Neural crest cell (in vitro differentiated cells): Measurements from ENCODE around the gene ARHGEF4. TPM values are rescaled to one million over a fixed set of nuclear protein-coding genes. Genes with fewer than 3 reads are reported as not detected.
A peak's percentile ranks its signal among the peaks of the same experiment; 100 is the strongest.

Source experiments
- DNase-seq: peaks from one replicate; pipeline ENCODE4 v3.0.0; 2021; ENCODE audit warnings: low read depth, mixed read lengths, low spot score
- H3K27ac Mint-ChIP-seq: one replicate; pipeline ENCODE4 v1.8.0; 2021; ENCODE audit warnings: mild to moderate bottlenecking, mixed read lengths; ENCODE audit not compliant: unreplicated experiment
- H3K27me3 Mint-ChIP-seq: 2 replicates; pipeline ENCODE4 v1.8.0; 2021; ENCODE audit warnings: low read depth, mild to moderate bottlenecking, mixed read lengths
- H3K36me3 Mint-ChIP-seq: 2 replicates; pipeline ENCODE4 v1.8.0; 2021; ENCODE audit warnings: low read depth, mild to moderate bottlenecking, mixed read lengths
- H3K4me1 Mint-ChIP-seq: 2 replicates; pipeline ENCODE4 v1.8.0; 2021; ENCODE audit warnings: mixed read lengths
- H3K4me3 Mint-ChIP-seq: one replicate; pipeline ENCODE4 v1.8.0; 2021; ENCODE audit warnings: mild to moderate bottlenecking, mixed read lengths
- H3K9me3 Mint-ChIP-seq: 2 replicates; pipeline ENCODE4 v1.8.0; 2021; ENCODE audit warnings: mixed read lengths
- total RNA-seq: library from RNA; stranded (reverse); gene quantifications from 2 replicates; pipeline ENCODE4 v1.2.1, GENCODE V29; 2021
- TF ChIP-seq, protein P1 (sequence below): fragments of 200-600 bp; sonication (generic); conservative IDR thresholded peaks from 2 replicates; pipeline ENCODE4 v1.5.0; 2021; ENCODE audit warnings: antibody characterized with exemption, mild to moderate bottlenecking

Gene ARHGEF4
- total RNA-seq, 1 donor from 2014 or later: 22.1 TPM

DNA sequence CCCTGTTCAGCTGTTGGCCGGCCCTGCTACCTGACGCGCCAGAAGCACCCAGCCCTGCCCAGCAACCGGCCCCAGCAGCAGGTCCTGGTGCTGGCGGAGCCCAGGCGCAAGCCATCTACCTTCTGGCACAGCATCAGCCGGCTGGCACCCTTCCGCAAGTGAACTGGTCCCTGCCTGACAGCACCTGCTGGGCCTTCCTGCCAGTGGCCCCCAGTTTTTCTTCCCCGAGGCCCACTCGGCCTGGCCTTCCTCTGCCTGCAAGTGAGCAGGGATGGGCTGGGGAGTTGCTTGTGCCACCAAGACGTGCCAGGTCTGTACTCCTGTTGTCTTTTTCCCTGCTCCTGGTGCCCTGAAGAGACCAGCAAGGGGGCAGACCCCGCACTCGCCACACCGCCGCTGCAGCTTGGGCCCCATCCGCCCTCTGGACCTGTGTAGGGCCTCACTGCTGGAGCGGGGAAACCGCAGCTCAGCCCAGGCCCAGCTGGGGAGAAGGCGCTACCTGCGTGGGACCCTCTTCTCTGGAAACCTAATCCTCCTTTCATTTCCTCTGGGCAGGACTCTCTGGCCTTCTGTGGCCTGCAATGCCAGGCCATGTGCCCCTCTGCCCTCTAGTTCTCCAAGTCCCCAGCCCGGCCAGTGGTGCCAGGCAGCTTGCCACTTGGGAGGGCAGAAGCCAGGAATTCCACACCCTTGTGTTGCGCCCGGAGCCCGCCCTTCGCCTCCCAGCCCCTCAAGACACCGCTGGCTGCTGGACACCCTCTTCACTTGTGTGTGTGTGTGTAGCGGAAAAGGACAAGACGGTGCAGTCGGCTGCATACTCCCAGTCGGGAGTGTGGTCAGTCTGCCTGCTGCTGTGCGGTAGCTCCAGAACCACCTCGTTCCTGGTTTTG is 209.6 kb downstream of the ARHGEF4 start:
- H3K36me3 Mint-ChIP-seq: peaks cover 5% of the 10 kb centered on the region
- no peaks in the 10 kb centered on the region for H3K9me3 Mint-ChIP-seq
- TF ChIP-seq, protein P1, sequence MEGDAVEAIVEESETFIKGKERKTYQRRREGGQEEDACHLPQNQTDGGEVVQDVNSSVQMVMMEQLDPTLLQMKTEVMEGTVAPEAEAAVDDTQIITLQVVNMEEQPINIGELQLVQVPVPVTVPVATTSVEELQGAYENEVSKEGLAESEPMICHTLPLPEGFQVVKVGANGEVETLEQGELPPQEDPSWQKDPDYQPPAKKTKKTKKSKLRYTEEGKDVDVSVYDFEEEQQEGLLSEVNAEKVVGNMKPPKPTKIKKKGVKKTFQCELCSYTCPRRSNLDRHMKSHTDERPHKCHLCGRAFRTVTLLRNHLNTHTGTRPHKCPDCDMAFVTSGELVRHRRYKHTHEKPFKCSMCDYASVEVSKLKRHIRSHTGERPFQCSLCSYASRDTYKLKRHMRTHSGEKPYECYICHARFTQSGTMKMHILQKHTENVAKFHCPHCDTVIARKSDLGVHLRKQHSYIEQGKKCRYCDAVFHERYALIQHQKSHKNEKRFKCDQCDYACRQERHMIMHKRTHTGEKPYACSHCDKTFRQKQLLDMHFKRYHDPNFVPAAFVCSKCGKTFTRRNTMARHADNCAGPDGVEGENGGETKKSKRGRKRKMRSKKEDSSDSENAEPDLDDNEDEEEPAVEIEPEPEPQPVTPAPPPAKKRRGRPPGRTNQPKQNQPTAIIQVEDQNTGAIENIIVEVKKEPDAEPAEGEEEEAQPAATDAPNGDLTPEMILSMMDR: no peak
- no peaks in the 10 kb centered on the region for H3K27me3 Mint-ChIP-seq
- no peaks in the 10 kb centered on the region for H3K4me1 Mint-ChIP-seq
- peak overlapping the region; percentile 68 for H3K4me3 Mint-ChIP-seq
- peak overlapping the region; percentile 64 for H3K27ac Mint-ChIP-seq
- DNase-seq: no peak

DNA sequence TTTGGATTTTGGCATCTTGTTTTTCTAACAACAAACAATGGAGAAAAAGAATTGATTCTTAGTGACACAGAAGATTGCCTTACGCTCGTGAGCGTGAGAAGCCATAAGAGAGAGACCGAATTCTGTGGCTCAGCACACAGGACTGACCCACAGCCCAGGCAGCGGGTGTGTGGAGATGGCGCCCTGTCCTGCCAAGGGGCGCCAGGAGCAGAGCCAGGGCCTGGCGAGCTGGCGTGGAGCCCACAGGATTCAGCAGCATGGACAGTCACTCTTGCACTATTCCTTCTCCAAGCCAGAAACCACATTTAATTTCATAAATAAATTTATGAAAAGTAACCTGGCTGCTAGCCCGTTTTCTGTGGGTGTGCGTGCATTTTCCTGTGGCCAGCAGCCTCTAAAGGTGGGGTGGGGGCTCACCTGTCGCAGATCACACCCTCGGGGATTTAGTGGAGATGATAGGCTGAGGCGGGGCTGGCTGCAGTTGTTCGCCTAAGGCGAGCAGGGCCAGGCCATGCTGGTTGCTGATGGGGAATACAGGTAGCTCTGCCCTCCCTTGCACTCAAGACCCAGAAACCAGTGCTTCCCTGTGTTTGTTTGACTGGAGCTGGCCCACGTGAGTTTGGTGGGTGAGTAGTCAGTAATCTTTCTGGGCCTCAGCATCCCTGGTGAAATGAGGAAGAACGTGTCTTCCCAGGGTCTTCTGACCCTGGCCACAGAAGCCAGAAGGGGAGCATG is 210.4 kb downstream of the ARHGEF4 start:
- TF ChIP-seq, protein P1: no peak
- no peak for DNase-seq
- Mint-ChIP-seq H3K36me3 (peaks cover 11% of the 10 kb centered on the region), H3K4me1 (no peaks in the 10 kb centered on the region), H3K9me3 (no peaks in the 10 kb centered on the region), H3K4me3 (peak overlapping the region; percentile 68), H3K27me3 (no peaks in the 10 kb centered on the region), H3K27ac (peak overlapping the region; percentile 64)

DNA sequence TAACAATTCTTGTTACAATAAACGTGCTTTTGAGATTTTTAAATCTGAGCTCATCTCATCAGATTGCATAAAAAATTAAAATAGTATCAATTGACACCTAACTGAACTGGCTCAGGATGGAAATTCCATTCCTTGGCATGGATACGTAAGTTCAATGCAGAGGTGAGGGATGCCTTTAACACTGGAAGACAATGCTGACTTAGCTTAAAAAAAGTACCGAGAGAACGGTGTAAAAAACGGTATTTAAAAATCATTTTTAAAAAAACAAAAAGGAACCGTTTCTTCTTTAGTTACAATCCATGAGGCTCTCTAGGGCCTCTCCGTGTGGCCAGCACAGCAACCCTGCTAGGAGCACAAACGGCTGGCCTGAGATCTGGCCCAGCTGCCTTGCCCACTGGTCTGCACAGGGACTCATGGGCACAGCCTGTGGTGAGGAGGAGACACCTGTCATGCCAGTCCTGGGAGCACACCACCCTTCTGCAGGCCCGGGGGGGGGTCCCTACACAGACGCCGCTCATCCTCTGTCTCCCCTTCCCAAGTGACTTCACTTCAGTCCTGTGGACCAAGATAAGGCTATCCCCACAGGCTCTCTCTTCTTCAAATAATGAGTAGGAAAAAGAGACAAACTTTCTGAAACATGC is 211.3 kb downstream of the ARHGEF4 start:
- Mint-ChIP-seq H3K9me3 (no peaks in the 10 kb centered on the region), H3K36me3 (peaks cover 14% of the 10 kb centered on the region), H3K27me3 (no peaks in the 10 kb centered on the region), H3K4me3 (no peak overlapping the region), H3K27ac (peak overlapping the region; percentile 50), H3K4me1 (no peaks in the 10 kb centered on the region)
- TF ChIP-seq, protein P1: no peak
- no peak for DNase-seq

DNA sequence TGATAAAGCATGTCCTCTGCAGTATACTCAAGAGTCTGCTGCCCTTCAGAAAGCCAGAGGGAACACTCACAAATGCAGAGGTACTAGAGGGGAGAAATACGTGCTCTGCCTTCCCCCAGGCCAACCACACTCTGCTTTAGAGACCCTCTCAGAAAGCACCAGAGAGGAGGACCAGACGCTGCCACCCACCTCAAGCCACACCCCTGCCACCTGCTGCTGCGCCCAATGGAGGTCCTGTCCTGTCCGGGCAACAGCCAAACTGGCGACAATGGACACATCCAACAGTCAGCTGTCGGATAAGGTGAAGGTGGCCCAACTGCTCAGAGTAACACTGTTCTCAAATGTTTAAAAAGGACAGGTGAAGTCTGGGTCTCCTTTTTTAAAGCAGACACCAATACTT is 211.9 kb downstream of the ARHGEF4 start:
- Mint-ChIP-seq H3K27ac (peak overlapping the region; percentile 50), H3K27me3 (no peaks in the 10 kb centered on the region), H3K36me3 (peaks cover 16% of the 10 kb centered on the region), H3K4me3 (no peak overlapping the region), H3K9me3 (no peaks in the 10 kb centered on the region), H3K4me1 (no peaks in the 10 kb centered on the region)
- no peak for DNase-seq
- TF ChIP-seq, protein P1: no peak

DNA sequence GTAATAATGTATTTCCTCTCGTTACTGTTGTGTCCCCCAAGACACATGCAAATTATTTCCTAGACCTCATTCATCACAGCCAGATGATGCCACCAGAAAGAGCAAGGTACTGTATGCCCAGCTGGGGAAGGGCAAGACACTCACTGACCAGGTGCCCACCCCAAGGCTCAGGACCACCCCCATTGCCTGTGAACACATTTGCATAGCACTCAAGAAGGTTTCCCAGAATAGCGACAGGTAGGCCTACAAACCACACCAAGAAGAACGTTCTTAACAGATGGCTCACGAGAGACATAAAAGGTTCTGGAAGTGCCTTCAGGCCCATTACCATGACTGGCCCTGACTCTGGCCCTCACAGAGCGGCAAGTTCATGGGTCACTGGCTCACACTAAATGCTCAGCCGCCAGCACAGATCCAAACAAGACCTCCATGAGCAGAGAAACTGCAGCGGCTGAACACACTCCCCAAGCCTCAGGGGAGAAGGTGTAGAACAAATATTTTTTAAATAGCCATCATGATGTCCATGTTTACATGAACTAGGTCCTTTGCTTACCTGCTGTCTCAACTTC is 212.5 kb downstream of the ARHGEF4 start:
- no peaks in the 10 kb centered on the region for H3K27me3 Mint-ChIP-seq
- peaks cover 16% of the 10 kb centered on the region for H3K36me3 Mint-ChIP-seq
- H3K4me1 Mint-ChIP-seq: no peaks in the 10 kb centered on the region
- H3K9me3 Mint-ChIP-seq: no peaks in the 10 kb centered on the region
- no peak overlapping the region for H3K27ac Mint-ChIP-seq
- TF ChIP-seq, protein P1: no peak
- DNase-seq: no peak
- H3K4me3 Mint-ChIP-seq: no peak overlapping the region
